Skeletal muscle satellite cell (primary cell): ENCODE data around the gene BCAS3.

Source experiments
- H3K27me3 ChIP-seq: 2 replicates; pipeline ENCODE4 v1.7.0; 2013; ENCODE audit warnings: low read length; ENCODE audit not compliant: control insufficient read depth, insufficient read depth
- H3K36me3 ChIP-seq: 2 replicates; pipeline ENCODE4 v1.7.0; 2013; ENCODE audit warnings: mild to moderate bottlenecking, control low read depth, low read length; ENCODE audit not compliant: insufficient read depth
- H3K4me1 ChIP-seq: 2 replicates; pipeline ENCODE4 v1.7.0; 2013; ENCODE audit warnings: low read length; ENCODE audit not compliant: control insufficient read depth, insufficient read depth
- H3K4me2 ChIP-seq: 2 replicates; pipeline ENCODE4 v1.7.0; 2013; ENCODE audit warnings: mild to moderate bottlenecking, low read length
- H3K4me3 ChIP-seq: 2 replicates; pipeline ENCODE4 v1.7.0; 2013; ENCODE audit warnings: low read length
- H3K9ac ChIP-seq: 2 replicates; pipeline ENCODE4 v1.7.0; 2013; ENCODE audit warnings: mild to moderate bottlenecking, low read depth, low read length, moderate library complexity
- H3K9me3 ChIP-seq: replicated peaks from 2 replicates; pipeline ENCODE4 v1.7.0; 2013; ENCODE audit warnings: mild to moderate bottlenecking, control low read depth, low read length

The BCAS3 gene

DNA sequence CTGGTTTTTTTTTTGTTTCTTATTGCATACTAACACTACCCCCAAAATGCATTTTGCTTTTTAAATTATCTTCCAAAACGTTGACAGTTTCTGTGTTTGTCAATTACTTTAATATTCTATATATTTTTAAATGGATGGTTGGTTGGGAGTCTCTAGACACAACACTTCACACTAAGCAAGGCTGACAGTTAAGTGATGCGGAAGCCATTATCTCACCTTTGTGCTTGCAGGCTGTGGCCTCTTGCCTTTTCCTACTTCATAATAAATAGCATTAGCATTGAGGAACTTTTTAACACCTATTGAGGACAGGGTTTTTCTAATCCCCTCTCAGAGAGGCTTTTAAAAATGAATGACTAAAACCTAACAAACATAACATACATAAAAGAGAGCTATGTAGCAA lies 441.2 kb downstream of the BCAS3 start:
- H3K4me3 ChIP-seq: no peak overlapping the region
- no peaks in the 10 kb centered on the region for H3K36me3 ChIP-seq
- no peaks in the 10 kb centered on the region for H3K9me3 ChIP-seq
- H3K4me2 ChIP-seq: no peak overlapping the region
- H3K9ac ChIP-seq: no peak overlapping the region
- no peaks in the 10 kb centered on the region for H3K27me3 ChIP-seq
- H3K4me1 ChIP-seq: no peaks in the 10 kb centered on the region

DNA sequence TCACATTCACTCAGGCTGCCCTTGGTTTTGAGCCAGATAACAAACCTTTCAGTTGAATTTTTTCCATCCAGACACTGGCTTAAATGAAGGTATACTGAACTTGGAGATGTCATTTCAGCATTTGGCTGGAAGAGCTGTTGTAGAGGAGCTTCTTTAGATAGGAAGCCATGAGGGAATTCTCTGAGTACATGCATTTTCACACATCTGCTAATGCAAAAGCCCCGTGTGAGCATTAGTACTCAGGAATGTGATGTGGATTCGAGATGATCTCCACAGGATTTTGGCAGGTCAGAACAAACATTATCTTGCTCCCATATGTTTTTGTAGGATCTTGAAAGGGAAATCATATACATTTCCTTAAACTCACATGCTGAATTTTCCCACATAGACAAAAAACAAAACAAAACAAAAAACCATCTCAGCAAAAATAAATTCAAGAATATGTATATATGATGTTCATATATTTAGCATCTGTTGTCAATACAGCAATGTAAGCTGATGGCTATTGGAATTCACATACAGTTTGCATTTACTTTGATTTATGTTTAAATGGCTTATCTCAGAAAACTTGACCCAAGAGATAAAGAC lies 444.8 kb downstream of the BCAS3 start:
- Histone ChIP-seq H3K9me3 (no peaks in the 10 kb centered on the region), H3K27me3 (no peaks in the 10 kb centered on the region), H3K4me3 (no peak overlapping the region), H3K4me1 (no peaks in the 10 kb centered on the region), H3K4me2 (no peak overlapping the region), H3K36me3 (no peaks in the 10 kb centered on the region), H3K9ac (no peak overlapping the region)

DNA sequence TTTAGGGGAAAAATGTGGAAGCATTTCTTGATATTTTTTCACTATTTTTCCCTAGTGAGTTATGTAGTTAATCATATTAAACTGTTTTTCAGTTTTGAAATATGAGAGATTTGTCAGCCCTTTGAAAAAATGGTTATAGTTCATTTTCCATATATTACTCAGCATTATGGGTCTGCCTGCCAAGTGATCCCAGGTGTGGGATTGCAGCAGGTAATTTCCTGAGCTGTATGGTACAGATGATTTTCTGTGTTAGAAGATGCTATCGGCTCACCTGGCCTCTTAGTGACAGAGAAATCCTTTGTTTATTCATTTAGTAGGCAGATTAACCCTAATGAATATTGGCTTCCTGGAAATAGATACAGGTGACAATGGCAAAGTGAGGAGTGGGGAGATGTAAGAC lies 446.9 kb downstream of the BCAS3 start:
- H3K27me3 ChIP-seq: no peaks in the 10 kb centered on the region
- H3K9me3 ChIP-seq: no peaks in the 10 kb centered on the region
- no peak overlapping the region for H3K4me3 ChIP-seq
- H3K4me1 ChIP-seq: peaks cover 6% of the 10 kb centered on the region
- no peaks in the 10 kb centered on the region for H3K36me3 ChIP-seq
- no peak overlapping the region for H3K4me2 ChIP-seq
- no peak overlapping the region for H3K9ac ChIP-seq

GRCh38 chr17:61126473-61127249 lies 449.0 kb downstream of the BCAS3 start:
- H3K9me3 ChIP-seq: no peaks in the 10 kb centered on the region
- H3K4me1 ChIP-seq: peaks cover 6% of the 10 kb centered on the region
- H3K9ac ChIP-seq: no peak overlapping the region
- H3K36me3 ChIP-seq: no peaks in the 10 kb centered on the region
- H3K4me2 ChIP-seq: no peak overlapping the region
- no peaks in the 10 kb centered on the region for H3K27me3 ChIP-seq
- H3K4me3 ChIP-seq: no peak overlapping the region

DNA sequence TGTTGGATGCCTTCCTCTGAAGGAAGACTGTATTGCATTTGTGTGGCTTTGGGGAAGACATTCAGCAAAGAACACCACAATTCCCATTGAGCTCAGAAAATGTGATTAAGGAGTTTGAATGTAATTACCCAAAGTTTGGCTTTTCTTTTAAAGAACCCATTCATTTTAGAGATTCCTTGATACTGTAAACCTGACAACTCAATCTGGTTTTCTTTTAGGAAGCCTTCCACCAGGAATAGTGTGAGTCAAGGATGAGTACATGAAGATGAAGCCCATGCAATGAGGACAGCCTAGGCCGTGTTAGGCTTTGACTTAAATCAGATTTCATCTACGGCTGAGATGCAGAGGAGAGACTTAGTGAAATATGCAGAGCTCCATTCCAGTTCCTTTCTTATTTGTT lies 450.3 kb downstream of the BCAS3 start:
- Histone ChIP-seq H3K36me3 (no peaks in the 10 kb centered on the region), H3K4me2 (no peak overlapping the region), H3K9me3 (no peaks in the 10 kb centered on the region), H3K27me3 (no peaks in the 10 kb centered on the region), H3K4me3 (no peak overlapping the region), H3K4me1 (peaks cover 6% of the 10 kb centered on the region), H3K9ac (no peak overlapping the region)

DNA sequence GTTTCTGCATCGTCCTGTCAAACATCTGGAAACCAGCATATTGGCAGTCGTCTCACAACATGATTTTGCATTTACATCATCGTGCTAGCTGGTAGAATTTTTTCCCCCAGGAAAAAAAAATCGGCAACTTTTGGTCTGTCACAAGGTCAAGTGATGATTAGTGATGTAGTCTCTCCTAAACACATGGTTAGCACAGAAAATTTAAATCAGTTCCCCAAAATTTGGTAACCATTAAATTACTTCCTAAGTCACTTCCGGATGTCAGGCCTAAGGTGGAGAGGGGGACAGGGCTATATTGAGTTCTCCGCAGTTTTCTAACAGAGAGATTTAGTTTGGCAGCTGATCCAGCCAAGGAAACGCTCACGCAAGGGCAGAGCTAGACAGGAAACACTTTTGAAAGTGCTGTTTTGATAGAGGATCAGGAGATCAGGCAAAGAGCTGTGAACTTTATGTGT lies 451.0 kb downstream of the BCAS3 start:
- no peak overlapping the region for H3K4me3 ChIP-seq

GRCh38 chr17:61129267-61130254 lies 451.9 kb downstream of the BCAS3 start:
- H3K9me3 ChIP-seq: no peaks in the 10 kb centered on the region
- H3K36me3 ChIP-seq: no peaks in the 10 kb centered on the region
- peaks cover 6% of the 10 kb centered on the region for H3K4me1 ChIP-seq
- H3K9ac ChIP-seq: no peak overlapping the region
- no peaks in the 10 kb centered on the region for H3K27me3 ChIP-seq
- no peak overlapping the region for H3K4me2 ChIP-seq
- no peak overlapping the region for H3K4me3 ChIP-seq

More for the DNA sequence above, 451.0 kb downstream of the BCAS3 start:
- Histone ChIP-seq H3K36me3 (no peaks in the 10 kb centered on the region), H3K9me3 (no peaks in the 10 kb centered on the region), H3K9ac (no peak overlapping the region), H3K27me3 (no peaks in the 10 kb centered on the region), H3K4me1 (peaks cover 6% of the 10 kb centered on the region), H3K4me2 (no peak overlapping the region)

- Histone ChIP-seq H3K4me1 (peaks cover 6% of the 10 kb centered on the region), H3K27me3 (no peaks in the 10 kb centered on the region), H3K9me3 (no peaks in the 10 kb centered on the region), H3K4me2 (no peak overlapping the region), H3K36me3 (no peaks in the 10 kb centered on the region), H3K4me3 (no peak overlapping the region), H3K9ac (no peak overlapping the region)
Observed at GRCh38 chr17:61130330-61130729, 452.7 kb downstream of the BCAS3 start.

DNA sequence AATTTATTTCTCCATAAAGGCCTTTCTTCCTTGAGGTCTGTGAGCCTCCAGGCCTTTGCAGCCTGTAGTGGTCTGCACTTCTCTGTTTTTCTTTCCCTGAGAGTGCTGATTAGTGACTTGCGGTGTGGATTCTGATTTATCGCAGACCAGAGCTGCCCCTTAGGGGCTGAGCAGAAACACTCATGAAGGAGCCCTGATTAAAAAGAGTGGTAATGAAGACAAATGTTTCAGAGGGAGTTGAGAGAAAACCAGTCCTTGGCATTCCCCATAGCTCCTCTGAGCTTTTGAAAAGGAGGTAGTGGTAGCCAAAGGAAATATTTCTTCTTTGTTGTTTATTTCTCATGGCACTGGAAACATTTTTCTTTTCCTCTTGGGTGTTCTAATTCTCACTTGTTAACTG lies 453.9 kb downstream of the BCAS3 start:
- H3K36me3 ChIP-seq: no peaks in the 10 kb centered on the region
- no peak overlapping the region for H3K4me2 ChIP-seq
- H3K27me3 ChIP-seq: no peaks in the 10 kb centered on the region
- H3K4me1 ChIP-seq: peaks cover 6% of the 10 kb centered on the region
- no peaks in the 10 kb centered on the region for H3K9me3 ChIP-seq
- H3K4me3 ChIP-seq: no peak overlapping the region
- H3K9ac ChIP-seq: no peak overlapping the region

- H3K4me2 ChIP-seq: no peak overlapping the region
- H3K9me3 ChIP-seq: no peaks in the 10 kb centered on the region
- H3K4me3 ChIP-seq: no peak overlapping the region
- no peak overlapping the region for H3K9ac ChIP-seq
- H3K4me1 ChIP-seq: peaks cover 6% of the 10 kb centered on the region
- no peaks in the 10 kb centered on the region for H3K27me3 ChIP-seq
- no peaks in the 10 kb centered on the region for H3K36me3 ChIP-seq
Observed at GRCh38 chr17:61132524-61132923, 454.9 kb downstream of the BCAS3 start.

DNA sequence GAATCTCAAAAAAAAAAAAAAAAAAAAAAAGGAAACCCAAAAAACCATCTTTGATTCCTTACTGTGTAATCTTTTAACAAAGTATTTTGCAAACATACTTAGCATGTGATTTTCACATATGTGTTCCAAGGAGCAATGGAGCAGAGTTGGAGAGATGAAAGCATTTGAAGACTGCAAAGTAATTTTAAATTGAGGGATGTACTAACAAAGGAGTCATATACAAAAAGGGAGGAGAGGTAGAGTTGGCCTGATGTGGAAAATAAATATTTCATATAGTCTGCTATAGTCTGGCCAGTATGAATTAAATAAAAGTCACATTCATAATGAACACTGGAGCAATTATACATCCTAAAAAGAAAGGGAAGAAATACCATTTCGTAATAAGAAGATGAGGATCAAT lies 456.2 kb downstream of the BCAS3 start:
- H3K4me1 ChIP-seq: peaks cover 9% of the 10 kb centered on the region
- no peaks in the 10 kb centered on the region for H3K9me3 ChIP-seq
- H3K36me3 ChIP-seq: no peaks in the 10 kb centered on the region
- H3K4me2 ChIP-seq: no peak overlapping the region
- no peak overlapping the region for H3K9ac ChIP-seq
- H3K4me3 ChIP-seq: no peak overlapping the region
- no peaks in the 10 kb centered on the region for H3K27me3 ChIP-seq
